ENCODE results near the gene HOXA10. TPM values are rescaled to one million over a fixed set of nuclear protein-coding genes. Genes with fewer than 3 reads are reported as not detected.

The HOXA10 gene
- polyA plus RNA-seq (2013, experiment 1 of 2), result 6.9 TPM
- polyA plus RNA-seq (2013, experiment 2 of 2), result 7.1 TPM

- Histone ChIP-seq H2AK5ac (ENCODE audit: low read length, severe bottlenecking) (no peak within 1 kb of the TSS), H3K79me1 (replicated peaks; ENCODE audit: low read length, poor library complexity, severe bottlenecking) (no peaks in the 10 kb centered on the region), H3K4ac (ENCODE audit: low read depth in 1 of 2, low read length in 2 of 2) (peak within 1 kb of the TSS; percentile 54 to 82), H3K27me3 (ENCODE audit: control insufficient read depth in 1 of 2, insufficient read depth in 1 of 2, low read length in 2 of 2) (peaks cover 0 to 8% of the 10 kb centered on the region in 2 experiments), H3K23ac (ENCODE audit: low read length in 2 of 2) (peak within 1 kb of the TSS; percentile 74 to 95), H3K4me2 (ENCODE audit: low read length, poor library complexity, severe bottlenecking) (peak within 1 kb of the TSS; percentile 60), H3K18ac (ENCODE audit: low read depth in 1 of 2, low read length in 2 of 2) (peak within 1 kb of the TSS; percentile 90 to 91), H3K27ac (ENCODE audit: low read length, poor library complexity, severe bottlenecking) (peak within 1 kb of the TSS; percentile 85), H2BK15ac (ENCODE audit: low read depth, poor library complexity, severe bottlenecking) (peak within 1 kb of the TSS; percentile 91), H4K8ac (ENCODE audit: low read length) (peak within 1 kb of the TSS; percentile 95), H2BK12ac (ENCODE audit: low read length in 2 of 2) (peak within 1 kb of the TSS; percentile 42 to 83), H3K14ac (ENCODE audit: low read length in 2 of 2) (peak within 1 kb of the TSS; percentile 15 to 80), H3K4me3 (ENCODE audit: insufficient read depth in 1 of 2, low read depth in 1 of 2, low read length in 2 of 2) (peak within 1 kb of the TSS; percentile 61 to 92), H3K9ac (ENCODE audit: low read length) (peak within 1 kb of the TSS; percentile 90), H3K4me1 (ENCODE audit: control insufficient read depth, insufficient read depth, low read depth, low read length) (no peaks in the 10 kb centered on the region), H3K36me3 (ENCODE audit: control insufficient read depth in 1 of 2, insufficient read depth in 2 of 2, low read depth in 1 of 2, low read length in 2 of 2) (peaks cover 4 to 63% of the 10 kb centered on the region in 2 experiments), H3K9me3 (ENCODE audit: control insufficient read depth, low read length) (no peaks in the 10 kb centered on the region), H2BK5ac (ENCODE audit: low read depth, low read length, poor library complexity, severe bottlenecking) (peak within 1 kb of the TSS; percentile 88), H2AFZ (ENCODE audit: low read depth, low read length) (no peak within 1 kb of the TSS), H2BK120ac (ENCODE audit: low read depth, low read length) (peak within 1 kb of the TSS; percentile 96), H4K91ac (ENCODE audit: low read length) (peak within 1 kb of the TSS; percentile 89)
- 17% methylated on average over 82 of the region's 82 CpGs for WGBS
- no peak for DNase-seq
Measured at GRCh38 chr7:27173956-27174873, at the start of gene HOXA10. TSS of gene HOXA10 (minus strand) at chr7:27174320. CDS start at chr7:27174306, 14 bp downstream.

GRCh38 chr7:27221201-27221797 is 47.2 kb upstream of the HOXA10 start:
- no peak overlapping the region for H4K91ac ChIP-seq (ENCODE audit: low read length)
- no peak overlapping the region for H3K4ac ChIP-seq (ENCODE audit: low read depth in 1 of 2, low read length in 2 of 2)
- no peak overlapping the region for H3K4me3 ChIP-seq (ENCODE audit: insufficient read depth in 1 of 2, low read depth in 1 of 2, low read length in 2 of 2)
- WGBS, result 100% methylated on average over 1 of the region's 3 CpGs
- H3K14ac ChIP-seq (ENCODE audit: low read length in 2 of 2), result no peak overlapping the region
- no peak overlapping the region for H2AFZ ChIP-seq (ENCODE audit: low read depth, low read length)
- no peak overlapping the region for H2BK15ac ChIP-seq (ENCODE audit: low read depth, poor library complexity, severe bottlenecking)
- no peak overlapping the region for H3K27ac ChIP-seq (ENCODE audit: low read length, poor library complexity, severe bottlenecking)
- H3K79me1 ChIP-seq (replicated peaks; ENCODE audit: low read length, poor library complexity, severe bottlenecking), result no peaks in the 10 kb centered on the region
- H3K9me3 ChIP-seq (ENCODE audit: control insufficient read depth, low read length), result no peaks in the 10 kb centered on the region
- no peak for DNase-seq
- H3K4me1 ChIP-seq (ENCODE audit: control insufficient read depth, insufficient read depth, low read depth, low read length), result peaks cover 11% of the 10 kb centered on the region
- H2AK5ac ChIP-seq (ENCODE audit: low read length, severe bottlenecking), result no peak overlapping the region
- H3K27me3 ChIP-seq (ENCODE audit: control insufficient read depth in 1 of 2, insufficient read depth in 1 of 2, low read length in 2 of 2), result peaks cover 64 to 83% of the 10 kb centered on the region in 2 experiments
- no peaks in the 10 kb centered on the region for H3K36me3 ChIP-seq (ENCODE audit: control insufficient read depth in 1 of 2, insufficient read depth in 2 of 2, low read depth in 1 of 2, low read length in 2 of 2)
- no peak overlapping the region for H3K4me2 ChIP-seq (ENCODE audit: low read length, poor library complexity, severe bottlenecking)
- H2BK120ac ChIP-seq (ENCODE audit: low read depth, low read length), result no peak overlapping the region
- H3K23ac ChIP-seq (ENCODE audit: low read length in 2 of 2), result no peak overlapping the region
- no peak overlapping the region for H3K9ac ChIP-seq (ENCODE audit: low read length)
- no peak overlapping the region for H3K18ac ChIP-seq (ENCODE audit: low read depth in 1 of 2, low read length in 2 of 2)
- no peak overlapping the region for H2BK5ac ChIP-seq (ENCODE audit: low read depth, low read length, poor library complexity, severe bottlenecking)
- H2BK12ac ChIP-seq (ENCODE audit: low read length in 2 of 2), result no peak overlapping the region
- H4K8ac ChIP-seq (ENCODE audit: low read length), result no peak overlapping the region

- no peak overlapping the region for H2BK120ac ChIP-seq (ENCODE audit: low read depth, low read length)
- no peak overlapping the region for H2BK5ac ChIP-seq (ENCODE audit: low read depth, low read length, poor library complexity, severe bottlenecking)
- H3K23ac ChIP-seq (ENCODE audit: low read length in 2 of 2), result no peak overlapping the region
- no peak overlapping the region for H4K8ac ChIP-seq (ENCODE audit: low read length)
- H3K79me1 ChIP-seq (replicated peaks; ENCODE audit: low read length, poor library complexity, severe bottlenecking), result no peaks in the 10 kb centered on the region
- peaks cover 64 to 81% of the 10 kb centered on the region in 2 experiments for H3K27me3 ChIP-seq (ENCODE audit: control insufficient read depth in 1 of 2, insufficient read depth in 1 of 2, low read length in 2 of 2)
- no peak overlapping the region for H2BK15ac ChIP-seq (ENCODE audit: low read depth, poor library complexity, severe bottlenecking)
- H2BK12ac ChIP-seq (ENCODE audit: low read length in 2 of 2), result no peak overlapping the region
- H3K14ac ChIP-seq (ENCODE audit: low read length in 2 of 2), result no peak overlapping the region
- H2AK5ac ChIP-seq (ENCODE audit: low read length, severe bottlenecking), result no peak overlapping the region
- H3K4me2 ChIP-seq (ENCODE audit: low read length, poor library complexity, severe bottlenecking), result no peak overlapping the region
- DNase-seq, result no peak
- no peaks in the 10 kb centered on the region for H3K36me3 ChIP-seq (ENCODE audit: control insufficient read depth in 1 of 2, insufficient read depth in 2 of 2, low read depth in 1 of 2, low read length in 2 of 2)
- no peak overlapping the region for H3K27ac ChIP-seq (ENCODE audit: low read length, poor library complexity, severe bottlenecking)
- 43% methylated on average over 45 of the region's 45 CpGs for WGBS
- no peak overlapping the region for H3K4ac ChIP-seq (ENCODE audit: low read depth in 1 of 2, low read length in 2 of 2)
- no peaks in the 10 kb centered on the region for H3K9me3 ChIP-seq (ENCODE audit: control insufficient read depth, low read length)
- H4K91ac ChIP-seq (ENCODE audit: low read length), result no peak overlapping the region
- peaks cover 8% of the 10 kb centered on the region for H3K4me1 ChIP-seq (ENCODE audit: control insufficient read depth, insufficient read depth, low read depth, low read length)
- H3K18ac ChIP-seq (ENCODE audit: low read depth in 1 of 2, low read length in 2 of 2), result no peak overlapping the region
- no peak overlapping the region for H3K9ac ChIP-seq (ENCODE audit: low read length)
- no peak overlapping the region for H2AFZ ChIP-seq (ENCODE audit: low read depth, low read length)
- H3K4me3 ChIP-seq (ENCODE audit: insufficient read depth in 1 of 2, low read depth in 1 of 2, low read length in 2 of 2), result no peak overlapping the region
Measured at GRCh38 chr7:27220440-27220955, 46.4 kb upstream of the HOXA10 start.

GRCh38 chr7:27219821-27220220 is 45.7 kb upstream of the HOXA10 start:
- no peak overlapping the region for H3K23ac ChIP-seq (ENCODE audit: low read length in 2 of 2)
- H3K18ac ChIP-seq (ENCODE audit: low read depth in 1 of 2, low read length in 2 of 2), result no peak overlapping the region
- no peak overlapping the region for H3K4me2 ChIP-seq (ENCODE audit: low read length, poor library complexity, severe bottlenecking)
- no peak overlapping the region for H3K27ac ChIP-seq (ENCODE audit: low read length, poor library complexity, severe bottlenecking)
- WGBS, result 75% methylated on average over 3 of the region's 4 CpGs
- no peak overlapping the region for H3K14ac ChIP-seq (ENCODE audit: low read length in 2 of 2)
- H2BK120ac ChIP-seq (ENCODE audit: low read depth, low read length), result no peak overlapping the region
- H2BK12ac ChIP-seq (ENCODE audit: low read length in 2 of 2), result no peak overlapping the region
- H2AK5ac ChIP-seq (ENCODE audit: low read length, severe bottlenecking), result no peak overlapping the region
- peaks cover 65 to 76% of the 10 kb centered on the region in 2 experiments for H3K27me3 ChIP-seq (ENCODE audit: control insufficient read depth in 1 of 2, insufficient read depth in 1 of 2, low read length in 2 of 2)
- no peaks in the 10 kb centered on the region for H3K9me3 ChIP-seq (ENCODE audit: control insufficient read depth, low read length)
- H2BK15ac ChIP-seq (ENCODE audit: low read depth, poor library complexity, severe bottlenecking), result no peak overlapping the region
- no peak overlapping the region for H3K4ac ChIP-seq (ENCODE audit: low read depth in 1 of 2, low read length in 2 of 2)
- no peaks in the 10 kb centered on the region for H3K79me1 ChIP-seq (replicated peaks; ENCODE audit: low read length, poor library complexity, severe bottlenecking)
- H4K91ac ChIP-seq (ENCODE audit: low read length), result no peak overlapping the region
- no peak overlapping the region for H3K4me3 ChIP-seq (ENCODE audit: insufficient read depth in 1 of 2, low read depth in 1 of 2, low read length in 2 of 2)
- DNase-seq, result no peak
- H3K4me1 ChIP-seq (ENCODE audit: control insufficient read depth, insufficient read depth, low read depth, low read length), result peaks cover 3% of the 10 kb centered on the region
- H3K36me3 ChIP-seq (ENCODE audit: control insufficient read depth in 1 of 2, insufficient read depth in 2 of 2, low read depth in 1 of 2, low read length in 2 of 2), result no peaks in the 10 kb centered on the region
- no peak overlapping the region for H2AFZ ChIP-seq (ENCODE audit: low read depth, low read length)
- H4K8ac ChIP-seq (ENCODE audit: low read length), result no peak overlapping the region
- no peak overlapping the region for H3K9ac ChIP-seq (ENCODE audit: low read length)
- H2BK5ac ChIP-seq (ENCODE audit: low read depth, low read length, poor library complexity, severe bottlenecking), result no peak overlapping the region
